DMS153 treated with DMSO at 0.1 percent for 48 hours (cell line): ENCODE results near the gene LARP4.
"Not testable (repeated sequence)": the region's sequence is repeated elsewhere in the genome, so short reads cannot be mapped to it uniquely, and the experiment has no call there.

Source experiments
- DNase-seq: peaks from one replicate; lab custom pipeline; 2025; ENCODE audit not compliant: unreplicated experiment; lab: John Stamatoyannopoulos, UW

Gene LARP4

DNA sequence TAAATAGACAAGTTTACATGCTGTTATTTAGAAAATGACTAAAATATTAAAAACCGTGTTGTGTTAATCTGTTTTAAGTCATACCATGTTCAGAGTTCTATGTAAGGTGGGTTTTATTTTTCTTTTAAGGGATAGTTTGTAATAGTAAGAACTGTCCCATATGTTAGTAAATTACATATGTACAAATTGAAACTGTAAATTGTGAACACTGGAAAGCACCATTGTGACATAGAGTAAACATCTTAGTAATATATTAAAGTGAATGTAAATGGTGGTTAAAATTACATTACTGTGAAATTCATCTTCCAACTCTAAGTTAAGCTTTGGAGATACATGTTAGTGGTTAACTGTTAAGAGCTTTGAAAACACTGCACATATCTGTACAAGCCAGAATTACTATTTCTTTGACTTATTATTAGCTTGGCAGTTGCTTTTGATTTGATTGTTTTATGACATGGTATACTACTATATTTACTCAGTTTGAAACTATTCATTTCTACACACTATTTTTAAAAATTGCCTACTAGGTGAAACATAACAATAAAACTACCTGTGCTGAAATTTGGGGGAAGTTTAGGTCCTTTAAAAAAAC is 76.7 kb downstream of the LARP4 start:
- DNase-seq: no peak

DNA sequence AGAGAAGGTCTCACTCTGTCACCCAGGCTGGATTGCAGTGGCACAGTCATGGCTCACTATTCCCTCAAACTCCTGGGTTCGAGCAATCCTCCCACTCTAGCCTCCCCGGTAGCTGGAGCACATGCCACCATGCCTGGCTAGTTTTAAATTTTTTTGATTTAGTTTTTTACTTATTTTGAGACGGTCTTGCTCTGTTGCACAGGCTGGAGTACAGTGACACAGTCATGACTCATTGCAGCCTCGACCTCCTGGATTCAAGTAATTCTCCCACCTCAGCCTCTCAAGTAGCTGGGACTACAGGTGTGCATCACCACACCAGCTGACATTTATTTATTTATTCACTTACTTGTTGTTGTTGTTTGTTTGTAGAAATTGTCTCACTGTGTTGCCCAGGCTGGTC is 81.9 kb downstream of the LARP4 start:
- DNase-seq: no peak

DNA sequence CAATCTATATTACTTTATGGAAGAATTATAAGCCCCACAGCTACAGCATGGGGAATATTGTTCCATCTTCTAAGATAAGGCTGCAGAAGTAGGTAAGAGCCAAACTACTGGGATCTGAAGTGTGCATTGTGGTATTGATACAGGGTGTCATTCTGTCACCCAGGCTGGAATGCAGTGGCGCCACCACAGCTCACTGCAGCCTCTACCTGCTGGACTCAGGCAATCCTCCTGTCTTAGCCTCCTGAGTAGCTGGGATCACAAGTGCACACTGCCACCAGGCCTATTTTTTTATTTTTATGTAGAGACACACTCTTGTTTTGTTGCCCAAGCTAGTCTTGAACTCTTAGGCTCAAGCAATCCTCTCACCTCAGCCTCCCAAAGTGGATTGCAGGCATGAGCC is 82.8 kb downstream of the LARP4 start:
- DNase-seq: no peak

DNA sequence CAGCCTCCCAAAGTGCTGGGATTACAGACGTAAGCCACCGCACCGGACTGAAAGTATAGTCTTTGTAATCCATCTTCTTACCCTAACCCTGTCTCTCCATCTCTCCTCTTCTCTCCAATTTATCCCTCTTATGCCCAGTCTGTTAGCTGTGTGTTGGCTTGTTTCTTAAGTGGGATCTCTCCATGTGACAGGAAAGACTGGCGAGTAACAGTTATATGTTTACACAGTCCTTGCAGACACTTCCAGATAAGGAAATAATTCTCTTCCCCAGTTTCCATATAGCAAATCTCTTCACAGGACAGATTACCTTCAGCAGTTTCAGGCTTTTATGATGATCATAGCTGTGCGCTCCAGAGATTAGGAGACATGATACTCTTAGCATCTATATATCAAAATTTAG is 88.1 kb downstream of the LARP4 start:
- no peak for DNase-seq

DNA sequence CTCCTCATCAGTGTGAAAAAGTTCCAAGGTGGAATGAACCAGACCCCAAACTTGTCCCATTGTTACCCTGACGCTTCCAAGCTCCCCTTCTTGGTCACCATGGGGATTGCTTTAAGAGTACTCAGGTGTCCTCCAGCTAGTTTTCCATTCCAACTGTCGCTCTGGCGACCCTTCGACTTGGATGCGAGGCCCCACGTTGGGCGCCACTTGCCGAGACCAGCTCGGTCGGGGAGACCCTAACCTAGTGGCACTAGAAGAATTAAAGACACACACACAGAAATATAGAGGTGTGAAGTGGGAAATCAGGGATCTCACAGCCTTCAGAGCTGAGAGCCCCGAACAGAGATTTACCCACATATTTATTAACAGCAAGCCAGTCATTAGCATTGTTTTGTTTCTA is 97.4 kb downstream of the LARP4 start:
- DNase-seq: not testable (repeated sequence)

DNA sequence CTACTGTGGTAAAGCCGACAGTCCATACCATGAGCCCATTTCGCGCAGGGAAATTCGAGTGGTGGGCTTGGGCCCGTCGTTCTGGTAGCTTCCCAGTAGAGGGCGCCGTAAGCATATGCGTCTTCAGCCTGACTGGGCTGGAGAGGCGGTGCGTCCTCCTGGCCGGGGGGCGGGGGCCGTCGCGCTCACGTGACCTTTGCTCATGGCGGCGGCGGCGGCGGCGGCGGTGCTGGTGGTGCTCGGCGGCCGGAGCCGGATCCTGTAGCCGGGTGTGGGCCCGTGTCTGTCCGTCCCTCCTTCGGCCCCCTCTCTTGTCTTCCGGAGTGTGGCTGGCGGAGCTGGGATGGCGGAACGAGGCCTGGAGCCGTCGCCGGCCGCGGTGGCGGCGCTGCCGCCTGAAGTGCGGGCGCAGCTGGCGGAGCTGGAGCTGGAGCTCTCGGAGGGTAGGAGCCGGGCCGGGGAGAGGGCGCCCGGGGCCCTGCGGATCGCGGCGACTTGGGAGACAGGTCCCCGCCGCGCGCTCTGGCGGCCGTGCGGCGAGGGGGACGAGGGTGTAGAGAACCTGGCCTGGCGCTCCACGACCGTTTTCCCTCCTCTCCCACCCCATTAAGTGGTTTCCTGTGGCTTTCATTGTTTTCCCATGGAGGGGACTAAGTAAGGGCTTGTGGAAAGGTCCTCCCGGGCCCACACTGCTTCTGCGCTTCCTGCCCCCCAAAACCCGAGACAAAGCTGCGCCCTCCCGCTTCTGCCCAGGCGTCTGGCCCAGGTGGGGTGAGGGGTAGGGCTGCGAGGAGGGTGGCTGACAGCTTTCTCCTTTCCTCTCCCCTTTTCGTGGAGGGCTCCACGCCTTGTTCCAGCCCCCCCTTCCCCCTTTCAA is 104.4 kb downstream of the LARP4 start, which contains the start of gene DIP2B:
Gene DIP2B (plus strand): TSS at position 188 of the 877 bp plus-strand sequence. CDS start 156 bp downstream, at position 344.
- peak; percentile 88 for DNase-seq

DNA sequence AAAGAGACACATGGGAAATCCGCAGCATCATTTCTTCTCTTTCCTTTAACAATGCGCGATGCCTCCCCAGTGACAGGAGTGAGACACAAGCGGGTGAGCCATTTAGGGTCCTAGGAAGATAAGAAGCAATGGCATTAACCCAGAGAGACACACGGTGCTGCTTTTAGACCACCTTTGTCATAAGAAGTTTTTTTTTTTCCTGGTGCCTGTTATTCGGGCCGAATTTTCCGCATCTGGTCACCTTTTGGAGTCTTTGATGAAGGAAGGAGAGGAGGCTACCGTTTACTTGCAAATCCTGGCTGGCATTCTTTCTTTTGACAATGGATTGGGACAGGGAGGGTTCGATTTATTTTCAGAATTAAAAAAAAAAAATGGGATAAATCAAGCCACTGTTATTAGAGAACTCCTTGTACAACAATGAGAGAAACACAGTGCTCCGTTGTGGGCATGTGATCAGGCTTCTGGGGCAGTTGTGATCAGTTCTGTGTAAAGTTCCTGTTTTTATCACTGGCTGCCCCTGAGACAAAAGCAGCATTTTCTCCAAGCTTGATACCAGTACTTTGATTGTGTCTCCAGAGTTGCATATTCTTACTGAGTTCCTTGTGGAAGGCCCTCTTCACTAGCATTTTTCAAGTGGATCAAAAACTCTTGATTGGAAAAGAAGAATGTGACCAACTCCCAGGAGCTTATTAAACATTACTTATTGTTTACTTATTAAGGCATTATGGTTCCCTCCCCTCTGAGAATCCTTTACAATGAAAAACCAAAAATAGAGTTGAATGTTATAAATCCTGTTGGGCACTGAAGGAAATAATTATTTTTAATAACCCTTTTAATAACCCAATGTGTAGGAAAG is 105.2 kb downstream of the LARP4 start:
- DNase-seq: no peak

DNA sequence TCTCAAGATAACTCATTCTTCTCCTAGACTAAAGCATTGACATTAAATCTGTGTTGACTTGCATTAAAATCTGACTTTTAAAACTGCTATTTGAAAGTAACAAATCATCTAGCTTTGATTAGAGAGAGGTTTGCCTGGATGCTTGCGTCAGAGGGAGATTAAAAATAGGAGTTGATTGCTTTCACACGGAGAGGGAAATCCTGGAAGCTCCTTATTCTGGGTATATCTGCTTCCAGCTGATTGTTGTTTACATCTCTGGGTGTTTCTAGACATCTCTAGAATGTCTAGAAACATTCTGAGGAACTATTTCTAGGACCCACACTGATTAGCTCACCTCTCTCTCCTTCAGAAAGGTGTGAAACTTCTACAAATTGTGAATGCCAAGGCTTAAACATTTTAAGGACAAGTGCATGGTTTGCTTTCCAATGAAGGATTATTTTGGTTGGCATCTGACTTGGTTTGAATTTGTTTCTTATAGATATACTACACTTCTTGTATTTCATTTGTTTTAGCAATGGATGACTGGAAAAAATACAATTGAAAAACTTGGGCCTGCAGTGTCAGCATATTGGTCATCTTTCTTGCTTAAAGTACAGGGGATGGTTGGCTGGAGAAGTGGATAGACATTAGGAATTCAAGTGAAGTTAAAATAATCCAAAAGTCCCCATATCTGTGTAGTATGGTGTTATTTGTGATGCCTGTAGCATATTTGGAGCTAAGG is 106.2 kb downstream of the LARP4 start:
- no peak for DNase-seq

DNA sequence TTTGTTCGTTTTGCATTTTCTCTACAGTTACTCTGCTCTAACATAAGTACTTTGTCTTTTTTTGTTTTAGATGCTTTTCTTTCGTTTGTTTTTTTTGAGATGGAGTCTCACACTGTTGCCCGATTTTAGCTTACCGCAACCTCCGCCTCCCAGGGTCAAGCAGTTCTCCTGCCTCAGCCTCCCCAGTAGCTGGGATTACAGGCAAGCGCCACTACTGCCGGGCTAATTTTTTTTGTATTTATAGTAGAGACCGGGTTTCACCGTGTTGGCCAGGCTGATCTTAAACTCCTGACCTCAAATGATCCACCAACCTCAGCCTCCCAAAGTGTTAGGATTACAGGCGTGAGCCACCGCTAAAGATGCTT is 106.8 kb downstream of the LARP4 start:
- no peak for DNase-seq

DNA sequence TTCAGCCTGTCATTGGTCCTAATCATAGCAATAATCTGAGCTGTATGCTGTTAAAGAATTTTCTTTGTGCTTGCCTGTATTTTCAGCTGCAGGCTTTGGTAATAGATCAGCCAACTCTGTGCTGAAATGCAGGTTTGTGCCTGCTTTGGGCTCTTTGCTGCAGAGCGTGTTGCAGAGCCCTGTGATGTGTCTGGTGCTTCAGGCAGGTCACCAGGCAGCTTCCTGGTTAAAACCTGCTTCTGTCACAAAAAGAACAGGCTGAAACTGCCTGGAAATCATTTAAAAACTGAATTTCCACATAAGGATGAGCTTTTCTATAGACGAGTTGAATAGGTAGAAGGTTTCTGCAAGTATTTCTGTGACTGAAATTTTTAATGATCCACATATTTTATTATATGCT is 107.2 kb downstream of the LARP4 start:
- no peak for DNase-seq

DNA sequence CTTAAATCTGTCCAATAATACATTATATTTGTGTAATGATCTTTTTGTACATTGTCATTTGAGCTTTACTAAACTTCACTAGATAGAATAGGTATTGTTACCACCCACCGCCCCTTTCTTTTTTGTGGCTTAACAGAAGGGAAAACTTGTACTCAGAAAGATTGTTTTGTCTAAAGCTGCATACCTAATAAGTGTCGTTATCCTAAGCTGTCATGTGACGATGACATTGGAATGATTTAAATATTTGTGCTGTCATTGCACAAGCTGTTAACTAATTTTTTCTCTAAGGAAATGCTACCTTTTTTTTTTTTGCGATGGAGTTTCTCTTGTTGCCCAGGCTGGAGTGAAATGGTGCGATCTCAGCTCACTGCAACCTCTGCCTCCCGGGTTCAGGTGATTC is 107.7 kb downstream of the LARP4 start:
- no peak for DNase-seq

DNA sequence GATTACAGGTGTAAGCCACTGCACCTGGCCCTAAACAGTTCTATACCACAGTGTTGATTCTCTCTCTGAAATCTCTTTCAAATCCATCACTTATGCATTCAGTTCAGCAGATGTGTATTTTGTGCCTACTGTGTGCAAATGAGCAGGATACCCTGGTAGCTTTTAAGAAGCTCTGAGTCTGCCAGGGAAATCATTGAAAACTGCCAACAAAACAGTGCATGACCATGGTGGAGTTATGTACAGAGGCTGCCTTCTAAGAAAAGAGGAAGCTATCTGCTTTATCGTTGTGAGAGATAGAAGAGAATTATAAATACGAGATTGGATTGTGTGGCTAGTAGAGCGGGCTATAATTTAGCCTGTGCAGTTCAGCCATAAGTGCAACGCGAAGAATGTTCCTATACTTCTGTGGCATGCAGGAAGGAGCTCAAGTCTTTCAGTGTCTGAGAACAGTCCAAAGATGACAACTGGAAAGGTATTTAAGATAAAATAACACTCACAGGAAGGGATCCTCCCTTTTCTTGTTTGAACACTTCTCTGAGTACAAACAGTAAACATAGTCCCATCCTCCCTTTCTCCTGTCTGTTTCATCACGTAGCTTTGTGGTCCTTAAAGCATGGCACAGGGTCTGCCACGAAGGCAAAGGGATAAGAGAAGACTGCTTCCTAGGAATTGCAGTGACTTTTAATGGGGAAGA is 108.4 kb downstream of the LARP4 start:
- DNase-seq: no peak

DNA sequence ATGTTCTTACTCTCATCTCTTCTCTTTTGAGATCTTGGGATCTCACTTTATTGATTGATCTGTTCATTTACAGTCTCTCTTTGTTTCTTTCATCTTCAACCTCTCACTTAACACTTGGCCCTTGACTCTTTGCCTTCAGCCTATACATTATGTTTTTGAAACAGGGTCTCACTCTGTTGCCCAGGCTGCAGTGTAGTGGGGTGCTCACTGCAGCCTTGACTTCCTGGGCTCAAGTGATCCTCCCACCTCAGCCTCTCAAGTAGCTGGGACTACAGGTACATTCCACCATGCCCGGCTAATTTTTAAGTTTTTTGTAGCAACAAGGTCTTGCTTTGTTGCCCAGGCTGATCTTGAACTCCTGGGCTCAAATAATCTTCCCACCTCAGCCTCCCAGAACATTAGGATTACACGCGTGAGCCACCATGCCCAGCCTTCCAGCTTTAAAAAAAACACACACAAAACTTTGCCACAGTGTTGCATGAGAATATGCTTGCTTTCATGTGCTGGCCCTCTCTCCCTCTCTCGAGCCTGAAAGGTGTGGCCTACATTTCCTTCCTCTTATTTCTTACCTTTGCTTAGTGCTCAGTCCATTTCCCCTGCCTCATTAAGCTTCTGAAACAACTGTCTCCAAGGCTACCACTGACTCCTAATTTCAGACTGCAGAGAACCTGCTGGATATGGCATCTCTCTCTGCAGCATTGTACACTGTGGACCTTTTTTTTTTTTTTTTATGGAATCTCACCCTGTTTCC is 114.0 kb downstream of the LARP4 start:
- DNase-seq: no peak

DNA sequence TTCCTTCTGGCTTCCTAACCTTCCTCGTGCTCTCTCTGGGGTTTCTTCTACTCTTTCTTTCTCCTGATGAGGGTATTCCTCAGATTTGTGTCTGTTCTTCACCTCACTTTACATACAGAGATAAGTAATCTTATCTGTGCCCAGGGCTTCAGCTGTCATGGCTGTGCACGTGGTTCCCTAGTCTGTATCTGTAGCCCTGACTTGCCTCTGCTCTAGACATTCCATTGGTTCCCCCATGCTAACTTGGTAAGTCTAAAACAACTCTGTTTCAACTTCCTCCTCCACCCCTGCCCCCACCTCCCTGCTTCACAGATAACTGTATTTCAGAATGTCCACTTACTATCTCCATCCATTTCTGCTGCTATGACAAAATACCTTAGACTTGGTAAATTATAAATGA is 114.9 kb downstream of the LARP4 start:
- no peak for DNase-seq

DNA sequence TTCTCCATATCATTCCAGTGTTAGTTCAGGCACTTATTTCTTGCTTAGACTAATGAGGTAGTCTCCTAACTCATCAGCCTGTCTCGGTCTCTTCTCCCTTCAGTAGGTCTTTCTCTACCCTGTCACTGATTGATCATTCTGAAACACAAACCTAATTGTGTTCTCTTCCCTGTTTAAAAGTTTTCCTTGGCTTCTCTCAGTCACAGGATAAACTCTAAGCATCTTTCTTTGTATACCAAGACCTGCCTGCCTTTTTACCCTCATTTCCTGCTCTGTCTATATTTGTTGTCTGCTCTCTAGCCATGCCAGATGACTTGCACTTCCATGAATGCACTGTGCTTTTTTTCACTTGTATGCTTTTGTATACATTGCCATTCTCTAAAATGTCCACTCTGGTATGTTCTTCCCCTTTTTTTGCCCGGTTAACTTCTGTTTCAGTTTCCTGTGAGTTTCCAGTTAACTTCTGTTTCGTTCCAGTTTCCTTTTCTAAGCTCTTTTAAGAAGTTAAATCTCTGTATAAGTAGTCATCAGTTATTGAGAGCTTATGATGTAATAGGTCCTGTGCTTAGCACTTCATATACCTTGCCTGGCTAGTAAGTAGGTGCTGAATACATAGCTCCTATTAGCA is 116.8 kb downstream of the LARP4 start:
- no peak for DNase-seq

DNA sequence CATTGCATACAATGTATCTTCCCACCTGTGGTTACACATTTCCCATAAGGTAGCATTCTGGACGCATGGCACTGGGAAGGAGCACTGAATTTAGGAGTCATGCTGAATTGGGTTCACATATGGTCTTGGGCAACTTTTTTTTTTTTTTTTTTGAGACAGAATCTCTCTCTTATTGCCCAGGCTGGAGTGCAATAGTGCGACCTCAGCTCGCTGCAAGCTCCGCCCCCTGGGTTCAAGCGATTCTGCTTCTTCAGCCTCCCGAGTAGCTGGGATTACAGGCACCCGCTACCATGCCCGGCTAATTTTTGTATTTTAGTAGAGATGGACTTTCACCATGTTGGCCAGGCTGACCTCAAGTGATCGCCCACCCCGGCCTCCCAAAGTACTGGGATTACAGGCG is 117.4 kb downstream of the LARP4 start:
- DNase-seq: no peak

DNA sequence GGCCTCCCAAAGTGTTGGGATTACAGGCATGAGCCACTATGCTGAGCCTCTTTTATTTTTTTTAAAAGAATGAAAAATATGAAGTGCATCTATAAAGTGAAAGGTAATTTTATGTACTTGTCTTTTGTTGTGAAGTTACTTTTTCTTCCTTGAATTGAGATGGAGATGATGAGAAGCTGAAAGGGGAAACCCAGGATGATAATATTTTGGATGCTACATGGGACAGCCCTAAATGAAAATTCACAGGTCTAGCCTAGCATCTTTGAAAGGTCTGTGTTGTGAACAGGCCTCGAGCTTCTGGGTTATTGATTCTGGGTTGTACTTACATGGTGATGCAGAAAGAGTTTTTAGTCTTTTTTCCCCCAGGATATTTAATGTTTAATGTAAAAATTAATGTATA is 118.7 kb downstream of the LARP4 start:
- DNase-seq: no peak

DNA sequence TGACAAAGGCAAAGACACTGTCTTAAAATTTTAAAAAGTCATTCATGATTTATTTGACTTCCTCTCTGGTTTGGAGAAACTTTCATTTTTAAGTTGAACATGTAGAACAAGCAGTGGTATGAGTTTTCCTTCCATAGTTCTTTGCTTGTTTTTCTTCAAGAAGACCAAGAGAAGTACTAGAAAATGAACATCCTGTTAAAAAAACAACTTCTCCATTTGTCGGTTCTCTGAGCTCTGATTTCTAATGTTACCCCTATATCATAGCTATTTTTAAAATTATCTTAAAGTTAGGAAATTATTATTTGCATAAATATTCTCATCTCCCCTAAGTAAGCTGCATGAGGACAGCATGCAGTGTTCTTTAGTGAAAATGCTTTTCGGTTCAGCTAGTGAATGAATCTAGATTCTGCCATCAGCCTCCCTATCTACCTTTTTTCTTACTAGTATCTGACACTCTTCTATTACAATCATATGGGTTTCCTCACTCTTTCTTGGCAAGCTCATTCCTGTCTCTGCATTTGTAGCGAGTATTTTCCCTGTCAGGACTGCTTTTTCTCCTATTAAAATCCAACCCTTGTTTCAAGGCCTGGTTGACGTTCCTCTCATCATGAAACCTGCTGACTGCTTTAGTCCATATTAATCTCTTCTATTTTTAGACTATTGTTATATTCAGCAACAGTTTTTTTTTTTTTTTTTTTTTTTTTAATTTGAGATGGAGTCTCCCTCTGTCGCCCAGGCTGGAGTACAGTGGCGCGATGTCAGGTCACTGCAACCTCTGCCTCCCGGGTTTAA is 119.9 kb downstream of the LARP4 start:
- DNase-seq: no peak

DNA sequence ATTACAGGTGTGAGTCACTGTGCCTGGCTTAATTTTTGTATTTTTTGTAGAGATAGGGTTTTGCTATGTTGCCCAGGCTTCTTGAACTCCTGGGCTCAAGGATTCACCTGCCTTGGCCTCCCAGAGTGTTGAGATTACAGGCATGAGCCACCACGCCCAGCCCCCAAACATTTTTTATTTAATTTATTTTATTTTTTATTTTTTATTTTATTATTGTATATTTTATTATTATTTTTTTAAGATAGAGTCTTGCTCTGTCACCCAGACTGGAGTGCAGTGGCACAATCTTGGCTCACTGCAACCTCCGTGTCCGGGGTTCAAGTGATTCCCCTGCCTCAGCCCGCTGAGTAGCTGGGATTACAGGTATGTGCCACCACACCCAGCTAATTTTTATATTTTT is 121.1 kb downstream of the LARP4 start:
- DNase-seq: not testable (repeated sequence)
